Dermis microvascular lymphatic vessel endothelial cell (primary cell): ENCODE data around the gene MICU2. TPM values are rescaled to one million over a fixed set of nuclear protein-coding genes. Genes with fewer than 3 reads are reported as not detected.

Experiments used
- DNase-seq, 2 donors: peaks; one replicate each; pipeline versions ENCODE4 v3.0.0 to v3.0.0-alpha.2; 2010; ENCODE audit warnings: low read depth in 2 of 2
- total RNA-seq: library from RNA; depleted of rRNA; stranded (reverse); fragments of >200 nt; gene quantifications from 2 replicates; pipeline ENCODE4 v1.2.1, GENCODE V29; 2014

MICU2 gene
- total RNA-seq, 1 donor from 2014 or later = 26.3 TPM

DNA sequence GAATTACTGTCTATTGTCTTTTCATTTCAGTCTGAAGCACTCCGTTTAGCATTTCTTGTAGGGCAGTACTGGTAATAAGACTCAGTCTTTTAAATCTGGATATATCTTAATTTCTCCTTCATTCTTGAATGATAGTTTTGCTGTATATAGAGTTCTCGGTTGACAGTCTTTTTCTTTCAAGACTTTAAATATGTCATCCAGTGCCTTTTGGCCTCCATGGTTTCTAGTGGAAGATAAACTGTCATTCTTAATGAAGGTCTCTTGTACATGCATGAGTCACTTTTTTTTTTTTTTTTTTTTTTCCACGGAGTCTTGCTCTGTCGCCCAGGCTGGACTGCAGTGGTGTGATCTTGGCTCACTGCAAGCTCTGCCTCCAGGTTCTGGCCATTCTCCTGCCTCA lies 117.6 kb downstream of the MICU2 start:
- no peak for DNase-seq

DNA sequence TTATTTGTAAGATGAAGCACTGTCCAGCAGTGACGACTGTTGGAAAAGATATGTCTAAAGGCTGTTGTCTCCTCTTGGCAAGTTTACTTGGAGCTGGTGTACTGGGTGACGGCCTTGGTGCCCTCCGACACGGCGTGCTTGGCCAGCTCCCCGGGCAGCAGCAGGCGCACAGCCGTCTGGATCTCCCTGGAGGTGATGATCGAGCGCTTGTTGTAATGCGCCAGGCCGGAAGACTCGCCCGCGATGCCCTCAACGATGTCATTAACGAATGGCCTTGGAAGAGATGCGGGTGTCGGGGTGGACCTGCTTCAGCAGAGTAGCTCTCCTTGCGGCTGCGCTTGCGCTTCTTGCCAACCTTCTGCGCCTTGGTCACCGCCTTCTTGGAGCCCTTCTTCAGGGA lies 120.2 kb downstream of the MICU2 start:
- no peak for DNase-seq

DNA sequence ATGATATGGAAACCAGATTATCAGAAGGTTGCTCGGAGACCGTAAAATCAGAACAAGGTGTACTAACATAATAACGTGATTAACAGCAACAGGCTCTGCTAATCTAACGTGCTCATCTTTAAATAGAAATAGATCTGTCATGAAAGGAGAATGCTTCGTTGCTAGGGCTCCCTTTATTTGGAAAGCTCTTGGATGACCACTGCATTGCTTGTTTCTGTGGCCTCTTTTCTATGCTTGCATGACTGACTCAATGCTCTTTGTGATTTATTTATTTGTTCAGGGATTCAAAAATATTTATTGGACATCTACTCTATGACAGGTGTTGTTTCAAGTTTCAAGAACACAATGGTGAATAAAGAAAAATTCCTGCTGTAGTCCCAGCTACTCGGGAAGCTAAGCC lies 122.6 kb downstream of the MICU2 start:
- DNase-seq = no peak

DNA sequence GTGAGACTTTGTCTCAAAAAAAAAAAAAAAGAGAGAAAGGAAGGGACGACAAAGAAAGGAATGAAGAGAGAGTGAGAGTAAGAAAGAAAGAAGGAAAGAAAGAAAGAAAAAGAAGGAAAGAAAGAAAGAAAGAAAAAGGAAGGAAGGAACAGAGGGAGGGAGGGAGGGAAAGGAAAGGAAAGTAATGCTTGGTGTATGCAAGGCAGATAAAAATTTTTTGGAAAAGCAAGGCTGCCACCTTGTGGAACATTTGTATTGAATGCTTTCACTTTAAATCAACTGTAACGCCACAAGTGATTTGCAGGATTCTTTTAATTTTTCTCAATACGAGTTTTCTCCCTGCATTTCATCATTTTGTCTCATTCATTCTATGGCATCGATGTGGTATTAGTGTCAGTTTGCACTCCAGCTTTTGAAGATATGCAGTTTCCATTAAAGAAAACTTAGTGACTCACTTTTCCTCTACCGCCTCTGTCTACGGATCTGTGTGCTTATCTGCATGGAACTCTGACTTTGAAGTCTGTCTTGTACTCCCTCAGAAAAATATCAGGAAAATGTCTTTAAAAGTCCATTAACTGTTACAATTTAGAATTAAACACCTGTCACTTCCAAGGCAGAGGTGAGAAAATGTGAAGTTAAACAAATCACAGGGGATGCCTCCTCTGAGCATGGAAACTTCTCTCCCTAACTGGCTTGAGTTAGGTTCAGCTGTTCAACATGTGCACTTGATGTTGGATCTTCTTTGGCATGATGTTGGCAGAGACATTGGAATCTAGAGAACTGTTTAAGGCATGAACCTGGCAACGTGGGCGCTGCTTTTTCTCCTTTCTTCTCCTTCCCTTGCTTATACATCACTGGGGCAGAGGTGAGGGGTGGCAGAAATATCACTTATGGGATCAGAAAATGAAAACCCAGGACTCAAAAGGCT lies 124.8 kb downstream of the MICU2 start:
- peak; percentile 71 to 78 for DNase-seq

DNA sequence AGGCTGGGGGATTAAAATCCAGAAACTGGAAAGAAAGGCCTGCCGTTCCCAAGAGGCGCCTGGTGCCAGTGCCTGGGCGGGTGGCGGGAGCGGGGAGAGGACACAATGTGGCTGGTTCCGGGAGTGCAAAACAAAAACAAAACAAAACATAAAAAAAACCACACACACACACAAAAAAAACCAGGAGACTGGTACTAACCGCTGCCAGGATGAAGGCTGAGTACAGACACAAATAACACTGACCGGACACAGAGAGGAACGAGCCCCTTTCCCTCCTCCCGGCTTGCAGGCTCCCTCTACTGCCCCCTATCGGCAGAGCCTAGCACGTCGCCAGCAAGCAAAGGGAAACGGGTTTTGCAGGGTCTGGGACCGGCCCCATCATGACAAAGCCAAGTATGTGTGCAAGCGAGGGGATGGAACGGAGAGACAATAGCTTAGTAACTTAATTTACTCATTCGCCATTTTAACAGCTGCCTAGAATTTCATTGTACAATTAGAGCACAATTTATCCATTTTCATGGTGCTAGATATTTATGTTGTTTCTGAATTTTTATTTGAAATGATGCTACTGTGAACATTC lies 127.0 kb downstream of the MICU2 start:
- DNase-seq = peak; percentile 78 to 82

DNA sequence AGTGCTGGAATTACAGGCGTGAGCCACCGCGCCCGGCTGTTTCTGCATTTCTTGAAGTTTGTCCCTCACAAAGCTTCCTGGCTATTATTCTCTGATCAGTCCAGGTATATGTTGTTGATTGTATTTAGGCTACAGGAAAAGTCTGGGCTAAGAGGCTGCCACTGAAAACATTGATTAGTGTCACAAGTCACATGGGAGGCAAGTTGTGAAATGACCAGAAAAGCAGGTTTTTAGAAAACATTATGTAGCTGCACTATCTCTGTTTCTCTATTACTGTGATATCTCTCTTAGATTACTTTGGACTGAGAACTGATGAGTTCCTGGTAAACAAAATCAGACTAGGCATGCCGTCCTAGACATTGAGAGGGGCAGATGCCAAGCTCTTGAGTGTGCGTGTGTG lies 128.9 kb downstream of the MICU2 start:
- DNase-seq = no peak

DNA sequence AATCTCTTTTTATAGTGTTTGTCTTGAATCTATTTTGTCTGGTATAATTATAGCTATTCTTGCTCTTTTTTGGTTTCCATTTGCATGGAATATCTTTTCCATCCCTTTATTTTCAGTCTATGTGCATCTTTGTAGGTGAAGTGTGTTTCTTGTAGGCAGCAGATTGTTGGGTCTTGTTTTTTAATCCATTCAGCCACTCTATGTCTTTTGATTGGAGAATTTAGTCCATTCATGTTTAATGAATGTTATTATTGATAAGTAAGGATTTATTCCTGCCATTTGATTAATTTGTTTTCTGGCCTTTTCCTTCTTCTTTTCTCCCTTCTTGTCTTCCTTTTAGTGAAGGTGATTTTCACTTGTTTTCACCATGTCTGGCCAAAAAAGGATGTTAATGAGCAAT lies 133.2 kb downstream of the MICU2 start:
- DNase-seq = no peak

DNA sequence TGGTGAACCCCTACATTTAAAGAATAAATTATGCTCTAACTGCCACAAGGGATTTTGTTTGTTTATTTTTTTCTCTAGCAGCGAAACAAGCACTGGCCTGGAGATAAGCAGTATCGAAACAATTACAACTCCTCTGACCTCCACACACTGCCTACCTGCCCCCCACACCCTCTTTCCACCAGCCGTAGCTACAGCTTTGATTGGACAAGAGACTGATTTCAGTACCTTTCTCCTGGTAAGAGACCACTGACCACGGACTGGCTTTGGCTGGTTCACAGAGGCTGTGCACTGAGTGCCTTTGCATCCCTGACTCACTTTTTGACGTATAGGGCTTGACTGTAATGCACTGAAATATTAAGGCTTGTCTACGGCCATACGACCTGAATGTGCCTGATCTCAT lies 137.4 kb downstream of the MICU2 start:
- no peak for DNase-seq

DNA sequence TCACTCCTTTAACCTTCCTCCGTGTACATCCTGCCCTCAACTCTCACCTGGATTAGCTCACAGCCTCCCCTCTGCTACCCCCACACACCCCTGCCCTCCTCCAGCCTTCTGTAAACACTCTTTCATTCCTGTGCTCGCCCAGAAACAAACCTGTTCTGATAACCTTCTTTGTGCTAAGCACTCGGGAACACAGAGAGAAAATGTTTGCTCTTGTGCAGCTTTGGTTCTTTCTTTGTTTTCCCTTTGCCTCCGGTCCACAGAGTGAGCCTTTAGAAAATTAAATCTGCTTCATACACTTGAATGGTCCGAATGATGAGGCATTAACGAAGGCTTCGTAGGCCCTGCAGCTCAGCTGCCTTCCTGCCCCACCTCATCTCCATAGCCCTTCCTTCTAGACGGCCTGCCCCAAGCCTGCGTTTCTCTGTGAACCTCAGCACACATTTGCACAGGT lies 138.2 kb downstream of the MICU2 start:
- no peak for DNase-seq

DNA sequence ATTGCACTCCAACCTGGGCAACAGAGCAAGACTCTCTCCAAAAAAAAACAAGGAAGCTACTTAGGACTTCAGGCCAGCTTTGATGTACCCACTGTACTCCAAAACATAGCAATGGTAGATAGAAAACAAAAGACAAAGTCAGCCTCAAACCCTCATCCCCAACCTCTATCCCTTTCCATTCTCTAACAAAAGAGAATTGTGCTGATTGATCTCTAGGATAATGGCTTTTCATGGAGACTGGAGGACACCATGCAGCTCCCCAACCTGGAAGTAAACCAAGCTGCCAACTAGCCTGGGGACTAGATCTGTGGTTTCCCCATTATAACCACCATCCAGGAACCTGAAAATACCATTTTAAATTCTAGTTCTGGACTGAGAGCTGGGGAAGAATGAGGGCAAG lies 140.5 kb downstream of the MICU2 start:
- DNase-seq = no peak

DNA sequence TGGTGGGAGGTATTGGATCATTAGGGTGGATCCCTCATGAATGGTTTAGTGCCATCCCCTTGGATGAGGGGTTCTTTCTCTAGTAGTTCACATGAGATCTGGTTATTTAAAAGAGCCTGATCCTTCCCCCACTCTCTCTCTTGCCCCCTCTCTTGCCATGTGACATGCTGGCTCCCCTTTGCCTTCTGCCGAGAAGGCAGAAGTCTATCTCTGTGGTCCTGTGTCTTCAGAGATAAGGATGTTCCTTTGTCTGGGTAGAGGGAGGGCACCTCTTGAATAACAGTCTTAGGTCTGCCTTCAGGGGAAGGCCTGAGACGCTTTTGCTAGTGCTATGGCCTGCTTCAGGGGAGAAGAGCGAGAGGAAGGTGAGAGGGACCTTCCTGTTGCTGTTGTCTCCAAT lies 142.8 kb downstream of the MICU2 start:
- no peak for DNase-seq

DNA sequence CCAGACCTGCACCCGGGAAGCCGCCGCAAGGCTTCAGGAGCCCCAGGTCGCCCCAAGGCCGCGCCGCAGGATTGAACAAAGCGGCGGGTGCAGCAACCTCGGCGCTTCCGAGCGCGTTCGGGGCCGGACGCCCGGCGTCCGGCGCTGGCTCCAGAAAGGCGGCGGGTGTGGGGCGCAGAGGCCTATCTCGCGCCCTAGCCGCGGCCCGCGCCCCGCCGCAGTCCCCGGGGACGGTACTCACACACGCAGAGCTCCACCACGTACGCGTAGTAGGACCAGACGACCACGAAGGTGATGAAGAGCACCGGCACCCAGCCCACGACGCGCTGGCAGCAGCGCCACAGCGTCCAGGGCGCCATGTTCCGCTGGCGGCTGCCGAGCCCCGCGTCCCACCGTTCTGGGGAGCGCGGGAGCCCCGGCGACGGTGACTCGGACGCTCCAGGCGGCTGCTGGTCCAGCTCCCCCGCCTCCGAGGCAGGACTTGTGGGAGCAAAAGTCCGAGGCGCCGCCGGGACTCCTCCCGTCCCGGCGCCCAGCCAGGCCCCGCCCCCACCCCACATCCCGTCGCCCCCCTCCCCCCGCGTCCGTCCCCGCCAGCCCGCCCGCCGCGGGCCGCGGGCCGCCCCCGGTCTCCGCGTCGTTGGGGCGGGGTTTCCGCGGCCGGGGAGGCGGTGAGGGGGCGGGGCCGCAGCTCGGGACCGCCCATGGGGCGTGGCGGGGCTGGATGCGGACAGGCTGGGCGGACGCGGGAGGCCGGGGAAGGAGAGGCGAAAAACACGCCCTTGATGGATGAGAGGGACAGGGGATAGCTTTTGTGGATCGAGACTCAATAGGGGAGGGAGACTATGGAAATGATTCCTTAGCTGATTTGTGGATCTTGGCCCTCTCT lies 144.9 kb downstream of the MICU2 start, which contains the start of gene ZDHHC20:
TSS of gene ZDHHC20 (minus strand) at position 491 of the 889 bp plus-strand sequence. CDS start at position 359, 132 bp downstream.
- peak; percentile 43 to 88 for DNase-seq

DNA sequence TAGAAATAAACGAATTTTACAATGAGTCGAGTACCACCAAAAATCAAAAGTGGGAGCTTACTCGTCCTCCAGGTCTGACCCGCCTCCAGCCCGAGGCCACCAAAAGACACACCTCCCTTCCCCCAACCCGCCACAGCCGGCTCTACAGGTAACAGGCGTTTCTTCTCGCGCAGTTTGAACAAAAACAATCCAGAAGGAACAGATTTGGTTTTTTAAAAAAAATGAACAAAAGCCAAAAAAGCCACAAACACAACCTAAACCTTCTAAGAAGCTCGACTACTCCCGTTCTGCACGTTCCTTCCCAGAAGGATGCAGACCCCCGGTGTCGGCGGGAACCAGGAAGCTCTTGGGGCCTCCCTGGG lies 145.5 kb downstream of the MICU2 start:
- DNase-seq = peak in 1 of 2 donors; percentile 19

DNA sequence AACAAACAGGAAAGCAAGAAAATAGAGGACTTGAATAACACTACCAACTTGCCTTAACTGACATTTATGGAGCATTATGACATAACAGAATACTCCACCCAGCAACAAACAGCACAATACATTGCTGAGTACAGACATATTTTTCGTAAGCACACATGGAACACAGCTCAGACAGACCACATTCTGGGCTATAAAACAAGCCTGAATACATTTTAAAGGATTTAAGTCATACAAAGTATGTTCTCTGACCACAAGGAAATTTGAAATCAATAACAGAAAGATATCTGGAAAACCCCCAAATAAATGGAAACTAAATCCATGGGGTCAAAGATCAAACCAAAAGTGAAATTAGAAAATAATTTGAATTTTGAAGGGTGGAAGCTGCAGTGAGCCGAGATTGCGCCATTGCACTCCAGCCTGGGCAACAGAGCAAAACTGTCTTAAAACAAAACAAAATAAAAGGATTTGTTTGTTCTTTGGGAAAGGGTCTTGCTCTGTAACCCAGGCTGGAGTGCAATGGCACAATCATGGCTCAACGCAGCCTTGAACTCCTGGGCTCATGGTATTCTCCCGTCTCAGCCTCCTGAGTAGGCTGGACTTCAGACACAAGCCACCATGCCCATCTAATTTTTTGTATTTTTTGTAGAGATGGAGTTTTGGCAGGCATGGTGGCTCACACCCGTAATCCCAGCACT lies 150.4 kb downstream of the MICU2 start:
- DNase-seq = no peak

DNA sequence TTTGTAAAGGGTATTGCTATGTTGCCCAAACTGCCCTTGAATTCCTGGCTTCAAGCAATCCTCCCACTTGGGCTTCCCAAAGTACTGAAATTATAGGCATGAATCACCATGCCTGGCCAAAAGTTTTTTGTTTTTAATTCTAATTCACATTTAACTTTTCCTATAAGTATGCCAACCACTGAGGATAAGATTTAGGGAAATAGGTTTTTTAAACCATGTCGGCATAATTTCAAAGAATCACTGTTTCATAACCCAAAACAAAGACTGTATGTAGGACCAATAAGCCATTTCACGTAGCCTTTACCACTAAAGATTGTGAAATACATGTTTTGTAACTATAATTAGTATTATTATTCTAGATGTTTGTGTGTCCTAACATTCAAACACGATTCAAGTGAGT lies 153.0 kb downstream of the MICU2 start:
- no peak for DNase-seq

DNA sequence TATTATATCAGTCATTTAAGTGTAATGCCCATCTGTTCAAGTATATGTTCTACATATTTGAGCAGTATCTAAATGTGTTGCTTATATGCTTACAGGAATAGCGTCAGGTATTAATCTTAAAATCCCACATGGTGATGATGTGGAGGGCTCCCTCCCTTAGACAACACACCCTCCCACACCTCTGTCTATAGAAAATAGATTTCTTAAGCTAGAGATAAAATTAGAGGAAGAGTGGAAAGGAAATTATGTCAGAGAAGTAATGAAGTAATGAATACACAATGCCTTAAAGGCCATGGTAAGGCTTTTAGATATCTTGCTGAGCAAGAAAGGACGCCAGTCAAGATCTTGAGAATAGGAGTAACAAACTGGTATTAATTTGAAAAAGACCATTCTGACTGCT lies 157.3 kb downstream of the MICU2 start:
- DNase-seq = no peak

DNA sequence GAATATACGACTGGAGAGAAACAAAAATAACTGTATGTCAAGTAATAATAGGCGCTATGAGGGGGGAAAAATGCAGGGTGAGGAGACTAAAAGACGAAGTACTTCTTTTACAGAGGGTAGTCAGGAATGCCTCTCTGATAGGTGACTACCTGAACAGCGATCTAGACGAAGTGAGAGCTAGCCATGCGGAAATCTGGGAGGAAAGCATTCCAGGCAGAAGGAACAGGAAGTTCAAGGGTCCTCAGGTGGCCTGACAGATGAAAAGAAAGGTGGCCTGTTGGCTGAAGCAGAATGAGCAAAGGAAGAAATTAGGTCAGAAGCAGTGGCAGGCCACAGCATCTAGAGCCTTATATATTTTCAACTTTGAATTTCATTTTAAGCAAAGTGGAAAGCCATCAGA lies 158.2 kb downstream of the MICU2 start:
- DNase-seq = no peak

DNA sequence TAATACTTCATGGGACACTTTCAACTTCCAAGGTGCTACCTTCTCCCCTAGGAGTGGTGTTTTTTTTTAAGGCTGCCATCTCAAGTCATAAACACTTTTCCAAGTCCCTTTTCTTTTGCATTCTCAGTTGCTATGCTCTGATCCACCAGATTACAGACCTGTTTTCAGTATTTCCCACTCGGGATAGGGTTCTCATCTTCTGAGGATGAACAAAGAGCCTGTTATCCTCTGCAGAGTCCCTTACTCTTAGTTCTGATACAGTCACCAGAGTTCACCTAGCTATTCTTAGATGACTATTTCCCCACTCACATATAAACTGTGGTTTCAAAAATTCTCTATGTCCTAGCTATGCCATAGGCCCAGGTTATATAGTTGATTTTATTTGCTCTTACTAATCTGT lies 160.8 kb downstream of the MICU2 start:
- no peak for DNase-seq
